Spleen (tissue), 11 donors: ENCODE data around the gene GLYR1. TPM values are rescaled to one million over a fixed set of nuclear protein-coding genes. Genes with fewer than 3 reads are reported as not detected.

Experiments used
- DNase-seq: peaks from one replicate; pipeline ENCODE4 v3.0.0-alpha.2; 2020
- H3K27ac ChIP-seq, 8 donors: fragments of 200-600 bp; sonication (generic) in 7 of 8; 1 replicate in 4 of 8; 2 replicates in 4 of 8; pipeline versions ENCODE4 v1.5.0 to v1.8.0; 2016 to 2021; ENCODE audit warnings: inconsistent platforms in 4 of 8, mild to moderate bottlenecking in 4 of 8, moderate library complexity in 1 of 8
- H3K27me3 ChIP-seq, 7 donors: fragments of 200-600 bp; sonication (generic) in 6 of 7; replicated peaks in 1 of 7; 1 replicate in 4 of 7; 2 replicates in 3 of 7; pipeline versions ENCODE4 v1.5.0 to v1.8.0; 2016 to 2021; ENCODE audit warnings: inconsistent platforms in 3 of 7, mild to moderate bottlenecking in 1 of 7
- H3K36me3 ChIP-seq, 6 donors: fragments of 200-600 bp; sonication (generic) in 5 of 6; 1 replicate in 4 of 6; 2 replicates in 2 of 6; pipeline versions ENCODE4 v1.5.0 to v1.8.0; 2016 to 2021; ENCODE audit warnings: inconsistent platforms in 2 of 6
- H3K4me1 ChIP-seq, 6 donors: fragments of 200-600 bp; sonication (generic) in 5 of 6; 1 replicate in 3 of 6; 2 replicates in 3 of 6; pipeline versions ENCODE4 v1.5.0 to v1.8.0; 2016 to 2021; ENCODE audit warnings: inconsistent platforms in 3 of 6
- H3K4me3 ChIP-seq, 8 donors: fragments of 200-600 bp; sonication (generic) in 7 of 8; 1 replicate in 4 of 8; 2 replicates in 4 of 8; pipeline versions ENCODE4 v1.5.0 to v1.8.0; 2016 to 2021; ENCODE audit warnings: inconsistent platforms in 4 of 8, mild to moderate bottlenecking in 4 of 8, moderate library complexity in 2 of 8
- H3K9me3 ChIP-seq, 8 donors: fragments of 200-600 bp; sonication (generic) in 7 of 8; 1 replicate in 4 of 8; 2 replicates in 4 of 8; pipeline versions ENCODE4 v1.5.0 to v1.8.0; 2016 to 2021; ENCODE audit warnings: inconsistent platforms in 4 of 8
- CTCF ChIP-seq, 11 experiments: fragments of 200-600 bp in 7 of 11; fragments of 450-650 bp in 4 of 11; sonication (generic) in 4 of 11; IDR thresholded peaks in 8 of 11; conservative IDR thresholded peaks in 3 of 11; 1 replicate in 7 of 11; 2 replicates in 4 of 11; pipeline versions ENCODE4 v1.4.0 to v1.8.0; 2016 to 2021; ENCODE audit warnings: antibody characterized with exemption in 11 of 11, inconsistent platforms in 4 of 11, mild to moderate bottlenecking in 1 of 11
- POLR2A ChIP-seq, 3 donors: fragments of 450-650 bp; IDR thresholded peaks; one replicate each; pipeline ENCODE4 v1.5.1; 2017; ENCODE audit warnings: antibody characterized with exemption in 3 of 3, mild to moderate bottlenecking in 1 of 3
- POLR2AphosphoS5 ChIP-seq, 3 donors: sonication (generic); formaldehyde crosslinking; IDR thresholded peaks; one replicate each; pipeline ENCODE4 v1.5.1; 2017; ENCODE audit warnings: antibody characterized with exemption in 3 of 3
- WGBS, 5 donors: extraction: QIAGEN DNeasy Blood & Tissue Kit in 3 of 5; methylation state at CpG; one replicate each; pipeline versions ENCODE4 v1.1.5 to v1.1.7; 2013 to 2018; 5-methylcytosine and 5-hydroxymethylcytosine counted together
- intact Hi-C: fragments of 100-400 bp; cut with DNase I; formaldehyde crosslinking; loops from one replicate; pipeline ENCODE4 v1.15.0; 2023; ENCODE audit warnings: low total_unique reads
- polyA plus RNA-seq, 3 donors: library from polyadenylated mRNA; stranded (reverse); fragments of 200-250 nt; gene quantifications; one replicate each; pipeline ENCODE4 v1.2.1, GENCODE V29; 2013
- total RNA-seq, 7 donors: library from RNA; depleted of rRNA in 3 of 7; stranded (reverse); fragments of >200 nt in 3 of 7; fragmentation: NEBNext Ultra II Directional in 4 of 7; extraction: Animal tissue kit (Norgen Biotek cat#: 25700) in 4 of 7; gene quantifications; one replicate each; pipeline versions ENCODE4 v1.1.0 to v1.2.1, GENCODE V29; 2016 to 2021
- donor health status: healthy with polysubstance abuse.
- donor health status: DM: no; HTN: no; CAD: no; lungs with moderate emphysema.
- donor health status: DM: no; HTN: no; CAD: no.
- donor health status: Bipolar disorder and iron deficiency.
- donor health status: healthy.
- donor health status: DM: no; HTN: no; CAD: no.
- donor health status: DM: yes; HTN: yes; CAD: no.

GLYR1 gene
- total and polyA plus RNA-seq, 10 donors = 26.6 to 117 (median 62.3) TPM

GRCh38 chr16:4869147-4869805 is 22.2 kb upstream of the GLYR1 start:
- 74 to 94% (median 78%) methylated on average over 13 of the region's 13 CpGs for WGBS, 5 donors
- H3K36me3 ChIP-seq = peaks cover 0 to 99% (median 64%) of the 10 kb centered on the region in 6 donors

GRCh38 chr16:4868535-4868934 is 21.4 kb upstream of the GLYR1 start:
- no peaks in the 10 kb centered on the region for H3K9me3 ChIP-seq
- no peak for TF ChIP-seq POLR2AphosphoS5 (IDR thresholded peaks at IDR 0.05)
- no peak for TF ChIP-seq CTCF (IDR thresholded peaks at IDR 0.05 in 8 of 11, conservative IDR thresholded peaks at IDR 0.05 in 3 of 11)
- no peak for TF ChIP-seq POLR2A (IDR thresholded peaks at IDR 0.05)
- WGBS, 5 donors = 90 to 98% (median 95%) methylated on average over 7 of the region's 7 CpGs
- intact Hi-C loops = no loop called here
- H3K4me3 ChIP-seq = no peak overlapping the region
- H3K27ac ChIP-seq = no peak overlapping the region
- H3K4me1 ChIP-seq = peaks cover 0 to 57% (median 13%) of the 10 kb centered on the region in 6 donors
- no peak for DNase-seq
- no peaks in the 10 kb centered on the region for H3K27me3 ChIP-seq
- peaks cover 0 to 99% (median 60%) of the 10 kb centered on the region in 6 donors for H3K36me3 ChIP-seq

More at GRCh38 chr16:4869147-4869805, 22.2 kb upstream of the GLYR1 start:
- DNase-seq = no peak
- H3K27ac ChIP-seq = no peak overlapping the region
- peaks cover 0 to 49% (median 10%) of the 10 kb centered on the region in 6 donors for H3K4me1 ChIP-seq
- no peaks in the 10 kb centered on the region for H3K27me3 ChIP-seq
- H3K4me3 ChIP-seq = no peak overlapping the region
- intact Hi-C loops = no loop called here
- peak in 1 of 3 donors; percentile 32 for TF ChIP-seq POLR2AphosphoS5 (IDR thresholded peaks at IDR 0.05)
- TF ChIP-seq CTCF (IDR thresholded peaks at IDR 0.05 in 8 of 11, conservative IDR thresholded peaks at IDR 0.05 in 3 of 11) = no peak
- H3K9me3 ChIP-seq = no peaks in the 10 kb centered on the region

GRCh38 chr16:4868026-4868425 is 20.9 kb upstream of the GLYR1 start:
- intact Hi-C loops = no loop called here
- DNase-seq = no peak
- Histone ChIP-seq H3K36me3 (peaks cover 0 to 99% (median 58%) of the 10 kb centered on the region in 6 donors), H3K9me3 (no peaks in the 10 kb centered on the region), H3K27ac (no peak overlapping the region), H3K27me3 (no peaks in the 10 kb centered on the region), H3K4me3 (no peak overlapping the region), H3K4me1 (peaks cover 0 to 62% (median 17%) of the 10 kb centered on the region in 6 donors)
- WGBS, 5 donors = 92 to 97% (median 94%) methylated on average over 5 of the region's 5 CpGs
- TF ChIP-seq POLR2A (IDR thresholded peaks at IDR 0.05) = no peak
- no peak for TF ChIP-seq CTCF (IDR thresholded peaks at IDR 0.05 in 8 of 11, conservative IDR thresholded peaks at IDR 0.05 in 3 of 11)
- TF ChIP-seq POLR2AphosphoS5 (IDR thresholded peaks at IDR 0.05) = no peak

- peaks cover 0 to 99% (median 53%) of the 10 kb centered on the region in 6 donors for H3K36me3 ChIP-seq
- peaks cover 0 to 71% (median 26%) of the 10 kb centered on the region in 6 donors for H3K4me1 ChIP-seq
- DNase-seq = no peak
- no peak overlapping the region for H3K4me3 ChIP-seq
- no peaks in the 10 kb centered on the region for H3K9me3 ChIP-seq
- WGBS, 5 donors = 94 to 98% (median 96%) methylated on average over 12 of the region's 12 CpGs
- no peaks in the 10 kb centered on the region for H3K27me3 ChIP-seq
- no peak overlapping the region for H3K27ac ChIP-seq
- intact Hi-C loops = no loop called here
- TF ChIP-seq POLR2A (IDR thresholded peaks at IDR 0.05) (no peak), POLR2AphosphoS5 (IDR thresholded peaks at IDR 0.05) (no peak), CTCF (IDR thresholded peaks at IDR 0.05 in 8 of 11, conservative IDR thresholded peaks at IDR 0.05 in 3 of 11) (no peak)
Observed at GRCh38 chr16:4866586-4866985, 19.5 kb upstream of the GLYR1 start.
